ENCODE measurements around the gene CPT1A. TPM values are rescaled to one million over a fixed set of nuclear protein-coding genes. Genes with fewer than 3 reads are reported as not detected.

CPT1A gene
- total RNA-seq, 1 donor from 2014 or later = 4.1 TPM

GRCh38 chr11:68756171-68756766 is 85.4 kb downstream of the CPT1A start:
- H3K4me1 Mint-ChIP-seq (ENCODE audit: low read depth, unreplicated experiment) = peaks cover 6% of the 10 kb centered on the region
- TF ChIP-seq CTCF (IDR thresholded peaks at IDR 0.05; ENCODE audit: partially characterized antibody, unreplicated experiment) = no peak

GRCh38 chr11:68753300-68753699 is 88.4 kb downstream of the CPT1A start:
- Mint-ChIP-seq H3K27me3 (ENCODE audit: unreplicated experiment) (peaks cover 7% of the 10 kb centered on the region), H3K9me3 (ENCODE audit: unreplicated experiment) (peaks cover 1% of the 10 kb centered on the region)
- TF ChIP-seq CTCF (IDR thresholded peaks at IDR 0.05; ENCODE audit: partially characterized antibody, unreplicated experiment) = no peak

More at GRCh38 chr11:68756171-68756766, 85.4 kb downstream of the CPT1A start:
- H3K27ac Mint-ChIP-seq (ENCODE audit: unreplicated experiment) = no peak overlapping the region
- no peak for DNase-seq
- no peaks in the 10 kb centered on the region for H3K36me3 Mint-ChIP-seq (ENCODE audit: unreplicated experiment)
- no peak overlapping the region for H3K4me3 Mint-ChIP-seq (ENCODE audit: unreplicated experiment)
- peaks cover 4% of the 10 kb centered on the region for H3K27me3 Mint-ChIP-seq (ENCODE audit: unreplicated experiment)
- H3K9me3 Mint-ChIP-seq (ENCODE audit: unreplicated experiment) = peaks cover 1% of the 10 kb centered on the region

DNA sequence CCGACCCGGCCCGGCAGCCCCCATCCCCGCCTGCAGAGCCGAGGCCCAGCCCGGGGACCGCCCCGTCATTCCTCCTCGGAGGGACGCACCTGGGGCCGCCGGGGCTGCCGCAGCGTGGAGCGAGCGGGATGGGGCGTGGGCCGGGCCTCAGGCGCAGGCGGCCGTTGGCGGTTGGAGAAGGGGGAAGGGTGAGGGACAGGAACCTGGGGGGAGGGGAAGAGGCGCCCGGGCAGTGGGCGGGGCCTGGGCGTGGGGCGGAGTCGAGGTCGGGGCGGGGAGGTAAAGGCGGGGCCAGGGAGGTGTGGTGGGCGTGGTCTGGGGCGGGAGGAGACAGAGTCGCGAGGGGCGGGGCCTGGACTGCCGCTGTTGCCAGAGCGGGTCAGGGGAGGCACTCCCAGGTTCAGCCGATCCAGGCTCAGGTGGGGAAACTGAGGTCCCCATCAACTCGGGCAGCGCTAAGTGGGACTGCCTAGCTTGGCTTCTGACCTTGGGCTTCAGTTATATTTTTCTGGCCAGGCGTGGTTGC is 90.3 kb downstream of the CPT1A start, which contains the start of gene TESMIN:
Gene TESMIN, minus strand, starts transcription at position 190 of the 526 bp plus-strand sequence. CDS start 860 bp downstream, outside the sequence.
- no peak for TF ChIP-seq CTCF (IDR thresholded peaks at IDR 0.05; ENCODE audit: partially characterized antibody, unreplicated experiment)
- DNase-seq = peak; percentile 91
- peaks cover 1% of the 10 kb centered on the region for H3K9me3 Mint-ChIP-seq (ENCODE audit: unreplicated experiment)
- peaks cover 10% of the 10 kb centered on the region for H3K4me1 Mint-ChIP-seq (ENCODE audit: low read depth, unreplicated experiment)
- no peaks in the 10 kb centered on the region for H3K36me3 Mint-ChIP-seq (ENCODE audit: unreplicated experiment)
- peaks cover 3% of the 10 kb centered on the region for H3K27me3 Mint-ChIP-seq (ENCODE audit: unreplicated experiment)
- no peak within 1 kb of the TSS for H3K27ac Mint-ChIP-seq (ENCODE audit: unreplicated experiment)
- H3K4me3 Mint-ChIP-seq (ENCODE audit: unreplicated experiment) = peak within 1 kb of the TSS; percentile 38

More at GRCh38 chr11:68753300-68753699, 88.4 kb downstream of the CPT1A start:
- no peaks in the 10 kb centered on the region for H3K36me3 Mint-ChIP-seq (ENCODE audit: unreplicated experiment)
- H3K4me3 Mint-ChIP-seq (ENCODE audit: unreplicated experiment) = no peak overlapping the region
- no peak overlapping the region for H3K27ac Mint-ChIP-seq (ENCODE audit: unreplicated experiment)
- H3K4me1 Mint-ChIP-seq (ENCODE audit: low read depth, unreplicated experiment) = peaks cover 14% of the 10 kb centered on the region
- no peak for DNase-seq

DNA sequence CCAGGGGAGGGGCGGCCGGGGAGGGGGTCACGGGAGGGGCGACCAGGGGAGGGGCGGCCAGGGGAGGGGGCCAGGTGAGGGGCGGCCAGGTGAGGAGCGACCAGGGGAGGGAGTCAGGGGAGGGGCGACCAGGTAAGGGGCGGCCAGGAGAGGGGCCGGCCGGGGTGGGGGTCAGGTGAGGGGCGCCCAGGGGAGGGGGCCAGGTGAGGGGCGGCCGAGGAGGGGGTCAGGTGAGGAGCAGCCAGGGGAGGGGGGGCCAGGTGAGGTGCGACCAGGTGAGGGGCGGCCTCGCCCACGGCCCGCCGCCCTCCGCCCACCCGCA is 90.8 kb downstream of the CPT1A start:
- TF ChIP-seq CTCF (IDR thresholded peaks at IDR 0.05; ENCODE audit: partially characterized antibody, unreplicated experiment) = no peak
- Mint-ChIP-seq H3K4me1 (ENCODE audit: low read depth, unreplicated experiment) (peaks cover 10% of the 10 kb centered on the region), H3K4me3 (ENCODE audit: unreplicated experiment) (no peak overlapping the region), H3K27ac (ENCODE audit: unreplicated experiment) (no peak overlapping the region), H3K27me3 (ENCODE audit: unreplicated experiment) (peaks cover 3% of the 10 kb centered on the region), H3K9me3 (ENCODE audit: unreplicated experiment) (peaks cover 1% of the 10 kb centered on the region), H3K36me3 (ENCODE audit: unreplicated experiment) (no peaks in the 10 kb centered on the region)
- no peak for DNase-seq
